GM15510 (cell line): ENCODE data around the gene THRA.

ENCODE experiments used
- POLR2A ChIP-seq: IDR thresholded peaks from 3 replicates; pipeline ENCODE4 v1.6.1; 2011; ENCODE audit warnings: borderline replicate concordance; ENCODE audit not compliant: insufficient read length; ENCODE audit errors: extremely low read depth

THRA gene, protein sequence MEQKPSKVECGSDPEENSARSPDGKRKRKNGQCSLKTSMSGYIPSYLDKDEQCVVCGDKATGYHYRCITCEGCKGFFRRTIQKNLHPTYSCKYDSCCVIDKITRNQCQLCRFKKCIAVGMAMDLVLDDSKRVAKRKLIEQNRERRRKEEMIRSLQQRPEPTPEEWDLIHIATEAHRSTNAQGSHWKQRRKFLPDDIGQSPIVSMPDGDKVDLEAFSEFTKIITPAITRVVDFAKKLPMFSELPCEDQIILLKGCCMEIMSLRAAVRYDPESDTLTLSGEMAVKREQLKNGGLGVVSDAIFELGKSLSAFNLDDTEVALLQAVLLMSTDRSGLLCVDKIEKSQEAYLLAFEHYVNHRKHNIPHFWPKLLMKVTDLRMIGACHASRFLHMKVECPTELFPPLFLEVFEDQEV

DNA sequence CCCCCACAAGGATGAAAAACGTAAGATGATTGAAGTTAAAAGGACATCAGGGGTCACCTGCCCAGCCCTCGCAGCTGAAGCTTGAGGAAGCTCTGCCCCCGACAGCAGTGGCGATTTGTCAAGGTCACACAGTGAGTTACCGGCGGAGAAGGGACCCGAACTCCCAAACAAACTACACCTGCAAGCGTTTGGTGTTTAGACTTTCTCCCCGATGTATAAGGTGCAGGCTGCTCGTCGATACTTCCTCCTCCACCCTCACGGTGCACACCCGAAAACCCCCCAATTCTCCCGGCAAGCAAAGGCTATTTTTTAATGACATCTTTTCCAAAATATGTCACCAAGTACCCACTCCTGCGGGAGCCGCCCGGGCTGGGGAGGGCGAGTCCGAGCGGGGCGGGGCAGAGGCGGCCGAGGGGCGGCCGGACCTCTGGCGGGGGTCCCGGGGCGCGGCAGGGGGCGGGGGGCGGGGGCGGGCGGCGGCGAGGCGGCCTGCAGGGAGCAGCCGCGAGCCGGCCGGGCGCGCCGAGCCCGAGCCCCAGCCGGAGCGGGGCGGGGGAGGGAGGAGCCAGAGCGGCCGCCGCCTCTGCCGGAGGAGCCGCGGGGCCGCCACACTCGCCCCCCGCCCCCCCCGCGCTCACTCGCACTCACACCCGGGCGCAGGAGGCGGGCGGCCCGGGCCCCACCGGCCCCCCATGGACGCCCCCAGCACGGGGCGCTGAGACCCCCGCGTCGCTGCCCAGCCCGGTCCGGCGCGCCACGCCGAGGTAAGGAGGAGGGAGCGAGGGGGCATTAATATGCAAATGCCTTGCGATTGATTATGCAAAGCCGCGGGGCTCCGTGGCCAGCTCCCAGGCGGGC is at the start of gene THRA:
Gene THRA, plus strand, starts transcription at position 637 of the 858 bp plus-strand sequence. CDS start 11,524 bp downstream, outside the sequence.
- TF ChIP-seq POLR2A: no peak

DNA sequence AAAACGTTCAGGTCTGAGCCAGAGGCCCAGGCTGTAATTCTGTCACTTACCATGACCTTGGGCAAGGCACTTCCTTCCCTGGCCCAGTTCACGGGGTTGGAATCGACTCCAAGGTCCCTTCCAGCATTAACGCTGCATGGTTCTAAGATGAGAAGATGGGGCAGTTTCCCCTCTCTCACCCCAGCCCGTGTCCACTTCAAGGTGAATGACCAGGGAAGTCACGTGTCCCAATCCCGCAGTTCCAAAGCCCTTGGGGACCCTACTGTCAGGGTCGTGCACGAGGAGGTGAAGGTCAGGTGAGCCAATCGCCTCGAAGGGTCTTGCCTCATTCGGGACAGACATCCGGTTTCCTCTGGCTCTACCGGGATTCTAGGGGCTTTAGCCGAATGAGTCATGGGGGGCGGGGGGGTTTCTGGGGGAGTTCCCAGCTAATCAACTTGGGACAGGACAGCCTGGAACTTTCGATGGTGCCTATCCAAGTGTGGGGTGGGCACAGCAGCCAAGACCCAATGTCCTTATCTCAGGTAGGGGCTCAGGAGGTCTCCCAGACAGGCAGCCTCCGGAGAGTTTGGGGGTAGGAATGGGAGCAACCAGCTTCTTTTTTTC is 48.3 kb upstream of the THRA start:
- TF ChIP-seq POLR2A: no peak

DNA sequence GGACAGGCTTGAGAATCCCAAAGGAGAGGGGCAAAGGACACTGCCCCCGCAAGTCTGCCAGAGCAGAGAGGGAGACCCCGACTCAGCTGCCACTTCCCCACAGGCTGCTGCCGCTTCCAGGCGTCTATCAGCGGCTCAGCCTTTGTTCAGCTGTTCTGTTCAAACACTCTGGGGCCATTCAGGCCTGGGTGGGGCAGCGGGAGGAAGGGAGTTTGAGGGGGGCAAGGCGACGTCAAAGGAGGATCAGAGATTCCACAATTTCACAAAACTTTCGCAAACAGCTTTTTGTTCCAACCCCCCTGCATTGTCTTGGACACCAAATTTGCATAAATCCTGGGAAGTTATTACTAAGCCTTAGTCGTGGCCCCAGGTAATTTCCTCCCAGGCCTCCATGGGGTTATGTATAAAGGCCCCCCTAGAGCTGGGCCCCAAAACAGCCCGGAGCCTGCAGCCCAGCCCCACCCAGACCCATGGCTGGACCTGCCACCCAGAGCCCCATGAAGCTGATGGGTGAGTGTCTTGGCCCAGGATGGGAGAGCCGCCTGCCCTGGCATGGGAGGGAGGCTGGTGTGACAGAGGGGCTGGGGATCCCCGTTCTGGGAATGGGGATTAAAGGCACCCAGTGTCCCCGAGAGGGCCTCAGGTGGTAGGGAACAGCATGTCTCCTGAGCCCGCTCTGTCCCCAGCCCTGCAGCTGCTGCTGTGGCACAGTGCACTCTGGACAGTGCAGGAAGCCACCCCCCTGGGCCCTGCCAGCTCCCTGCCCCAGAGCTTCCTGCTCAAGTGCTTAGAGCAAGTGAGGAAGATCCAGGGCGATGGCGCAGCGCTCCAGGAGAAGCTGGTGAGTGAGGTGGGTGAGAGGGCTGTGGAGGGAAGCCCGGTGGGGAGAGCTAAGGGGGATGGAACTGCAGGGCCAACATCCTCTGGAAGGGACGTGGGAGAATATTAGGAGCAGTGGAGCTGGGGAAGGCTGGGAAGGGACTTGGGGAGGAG is 47.5 kb upstream of the THRA start, which contains the start of gene CSF3:
Gene CSF3, plus strand, starts transcription at position 436 of the 993 bp plus-strand sequence. Its CDS starts 35 bp downstream, at position 471.
- TF ChIP-seq POLR2A: no peak

DNA sequence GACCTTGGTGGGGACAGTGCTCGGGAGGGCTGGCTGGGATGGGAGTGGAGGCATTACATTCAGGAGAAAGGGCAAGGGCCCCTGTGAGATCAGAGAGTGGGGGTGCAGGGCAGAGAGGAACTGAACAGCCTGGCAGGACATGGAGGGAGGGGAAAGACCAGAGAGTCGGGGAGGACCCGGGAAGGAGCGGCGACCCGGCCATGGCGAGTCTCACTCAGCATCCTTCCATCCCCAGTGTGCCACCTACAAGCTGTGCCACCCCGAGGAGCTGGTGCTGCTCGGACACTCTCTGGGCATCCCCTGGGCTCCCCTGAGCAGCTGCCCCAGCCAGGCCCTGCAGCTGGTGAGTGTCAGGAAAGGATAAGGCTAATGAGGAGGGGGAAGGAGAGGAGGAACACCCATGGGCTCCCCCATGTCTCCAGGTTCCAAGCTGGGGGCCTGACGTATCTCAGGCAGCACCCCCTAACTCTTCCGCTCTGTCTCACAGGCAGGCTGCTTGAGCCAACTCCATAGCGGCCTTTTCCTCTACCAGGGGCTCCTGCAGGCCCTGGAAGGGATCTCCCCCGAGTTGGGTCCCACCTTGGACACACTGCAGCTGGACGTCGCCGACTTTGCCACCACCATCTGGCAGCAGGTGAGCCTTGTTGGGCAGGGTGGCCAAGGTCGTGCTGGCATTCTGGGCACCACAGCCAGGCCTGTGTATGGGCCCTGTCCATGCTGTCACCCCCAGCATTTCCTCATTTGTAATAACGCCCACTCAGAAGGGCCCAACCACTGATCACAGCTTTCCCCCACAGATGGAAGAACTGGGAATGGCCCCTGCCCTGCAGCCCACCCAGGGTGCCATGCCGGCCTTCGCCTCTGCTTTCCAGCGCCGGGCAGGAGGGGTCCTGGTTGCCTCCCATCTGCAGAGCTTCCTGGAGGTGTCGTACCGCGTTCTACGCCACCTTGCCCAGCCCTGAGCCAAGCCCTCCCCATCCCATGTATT is 46.5 kb upstream of the THRA start:
- no peak for TF ChIP-seq POLR2A

DNA sequence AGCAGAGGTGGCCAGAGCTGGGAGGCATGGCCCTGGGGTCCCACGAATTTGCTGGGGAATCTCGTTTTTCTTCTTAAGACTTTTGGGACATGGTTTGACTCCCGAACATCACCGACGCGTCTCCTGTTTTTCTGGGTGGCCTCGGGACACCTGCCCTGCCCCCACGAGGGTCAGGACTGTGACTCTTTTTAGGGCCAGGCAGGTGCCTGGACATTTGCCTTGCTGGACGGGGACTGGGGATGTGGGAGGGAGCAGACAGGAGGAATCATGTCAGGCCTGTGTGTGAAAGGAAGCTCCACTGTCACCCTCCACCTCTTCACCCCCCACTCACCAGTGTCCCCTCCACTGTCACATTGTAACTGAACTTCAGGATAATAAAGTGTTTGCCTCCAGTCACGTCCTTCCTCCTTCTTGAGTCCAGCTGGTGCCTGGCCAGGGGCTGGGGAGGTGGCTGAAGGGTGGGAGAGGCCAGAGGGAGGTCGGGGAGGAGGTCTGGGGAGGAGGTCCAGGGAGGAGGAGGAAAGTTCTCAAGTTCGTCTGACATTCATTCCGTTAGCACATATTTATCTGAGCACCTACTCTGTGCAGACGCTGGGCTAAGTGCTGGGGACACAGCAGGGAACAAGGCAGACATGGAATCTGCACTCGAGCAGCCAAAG is 45.2 kb upstream of the THRA start:
- no peak for TF ChIP-seq POLR2A

DNA sequence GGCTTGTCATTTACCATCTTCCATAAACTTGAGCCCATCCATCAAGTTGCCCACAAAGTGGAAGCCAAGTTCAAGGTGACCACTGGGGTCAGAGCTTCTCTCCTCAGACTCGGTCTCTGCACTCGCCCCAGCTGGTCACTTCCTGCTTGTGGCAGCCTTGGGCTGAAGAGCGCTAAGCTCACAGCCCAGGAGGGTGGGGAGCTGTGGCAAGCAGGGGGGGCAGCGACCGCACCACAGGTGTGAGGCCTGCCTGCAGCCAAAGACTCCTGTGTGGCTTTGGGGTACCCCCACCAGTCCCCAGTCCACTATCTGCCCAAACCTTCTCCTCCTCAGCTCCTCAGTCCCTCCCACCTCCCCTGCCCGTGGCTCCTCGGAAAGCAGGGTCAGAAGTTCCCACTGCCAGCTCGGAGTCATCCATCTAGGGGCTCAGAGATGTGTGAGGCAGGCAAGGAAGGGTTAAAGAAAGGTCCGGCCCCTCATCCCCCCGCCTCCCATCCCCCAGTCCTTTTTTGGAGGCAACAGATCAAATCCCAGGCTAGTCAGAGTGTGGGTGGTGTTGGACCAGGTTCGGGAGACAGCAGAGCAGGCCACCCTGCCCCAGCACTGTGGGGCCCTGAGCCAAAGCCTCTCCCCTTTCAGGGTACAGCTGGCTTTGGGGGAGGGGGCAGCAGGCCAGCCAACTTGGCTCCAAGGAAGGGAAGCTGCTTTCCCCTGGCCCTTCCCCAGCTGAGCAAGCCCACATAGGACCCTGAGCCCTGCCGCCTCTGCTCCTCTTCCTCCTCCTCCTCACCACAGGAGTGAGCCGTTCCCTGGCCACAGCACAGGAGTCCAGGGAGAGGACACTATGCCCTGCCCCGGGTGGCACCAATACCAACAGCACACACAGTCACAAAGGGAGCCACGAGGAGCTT is 44.3 kb upstream of the THRA start:
- TF ChIP-seq POLR2A: no peak

DNA sequence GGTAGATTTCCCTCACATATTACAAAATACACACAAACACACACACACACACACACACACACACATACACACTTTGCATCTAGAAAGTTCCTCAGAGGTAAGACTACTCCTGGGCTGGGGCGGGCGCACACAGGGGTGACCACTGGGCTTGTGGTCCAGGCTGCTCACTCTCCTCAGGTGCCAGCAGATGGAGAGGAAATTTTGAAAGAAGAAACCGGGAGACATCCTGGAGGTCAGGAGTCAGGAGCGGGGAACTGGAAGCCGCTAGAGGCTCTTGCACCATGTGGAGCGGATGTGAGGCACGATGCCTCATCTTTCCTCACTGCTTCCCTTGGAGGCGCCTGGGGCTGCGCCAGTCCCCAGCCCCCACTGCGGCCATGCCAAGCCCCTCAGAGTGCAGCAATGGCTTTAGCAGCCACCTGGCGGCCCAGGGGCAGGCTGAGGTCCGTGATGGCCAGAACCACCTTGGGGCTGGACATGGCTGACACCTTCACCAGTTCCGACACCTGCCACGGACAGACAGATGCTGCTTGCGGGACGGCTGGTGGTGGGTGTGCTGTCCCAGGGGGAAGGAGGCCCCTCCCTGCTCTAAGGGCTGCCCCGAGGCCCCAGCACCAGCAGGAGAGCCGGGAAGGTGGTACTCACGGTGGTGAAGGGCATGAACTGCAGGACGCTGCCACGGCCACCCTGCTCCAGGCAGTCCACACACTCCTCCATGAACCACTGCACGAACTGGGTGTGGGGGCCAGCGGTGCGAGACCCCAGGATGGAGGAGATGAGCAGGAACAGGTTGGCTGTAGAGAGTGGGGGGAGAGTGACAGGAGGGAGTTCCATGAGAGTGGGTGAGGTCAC is 43.4 kb upstream of the THRA start:
- no peak for TF ChIP-seq POLR2A

DNA sequence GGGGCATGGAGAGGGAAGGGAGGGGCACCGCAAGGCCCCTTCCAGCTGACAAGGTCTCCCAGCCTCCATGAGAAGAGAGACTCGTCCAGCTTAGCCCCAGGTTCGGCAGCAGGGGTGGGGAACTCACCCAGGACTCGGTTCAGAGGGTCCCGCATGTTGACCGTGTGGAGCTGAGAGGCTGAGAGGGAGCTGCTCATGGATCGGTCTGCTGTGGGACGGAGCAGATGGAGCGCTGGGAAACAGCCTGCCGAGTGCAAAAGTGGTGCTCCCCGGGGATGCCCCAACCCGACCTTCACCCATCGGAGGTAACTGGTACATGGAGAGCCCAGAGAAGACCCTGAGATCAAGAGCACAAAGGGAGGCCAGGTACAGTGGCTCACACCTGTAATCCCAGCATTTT is 42.6 kb upstream of the THRA start:
- TF ChIP-seq POLR2A: no peak

DNA sequence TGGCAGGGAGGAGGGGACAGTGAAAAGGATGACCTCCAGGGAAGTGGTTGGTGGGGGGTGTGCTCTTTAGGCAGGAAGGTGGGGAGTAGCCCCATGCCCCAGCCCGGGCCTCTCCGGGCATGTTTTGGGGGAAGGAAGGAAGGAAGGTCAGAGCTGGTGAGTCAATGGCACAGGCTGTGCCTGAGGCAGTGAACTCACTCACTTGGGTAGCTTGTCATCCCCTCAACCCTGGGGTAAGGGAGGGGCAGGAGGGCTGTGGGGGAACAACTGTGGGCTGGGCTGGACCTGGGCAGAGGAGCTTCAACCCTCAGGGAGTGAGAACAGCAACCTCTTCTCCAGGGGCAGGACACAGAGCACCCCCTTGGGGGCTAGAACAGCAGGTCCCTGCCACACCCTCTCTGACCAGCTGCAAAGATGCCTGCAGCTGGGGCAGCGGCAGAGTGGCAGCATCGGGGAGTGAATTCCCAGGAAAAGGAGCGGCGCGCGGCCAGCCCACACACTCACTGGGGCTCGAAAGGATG is 41.3 kb upstream of the THRA start:
- no peak for TF ChIP-seq POLR2A

DNA sequence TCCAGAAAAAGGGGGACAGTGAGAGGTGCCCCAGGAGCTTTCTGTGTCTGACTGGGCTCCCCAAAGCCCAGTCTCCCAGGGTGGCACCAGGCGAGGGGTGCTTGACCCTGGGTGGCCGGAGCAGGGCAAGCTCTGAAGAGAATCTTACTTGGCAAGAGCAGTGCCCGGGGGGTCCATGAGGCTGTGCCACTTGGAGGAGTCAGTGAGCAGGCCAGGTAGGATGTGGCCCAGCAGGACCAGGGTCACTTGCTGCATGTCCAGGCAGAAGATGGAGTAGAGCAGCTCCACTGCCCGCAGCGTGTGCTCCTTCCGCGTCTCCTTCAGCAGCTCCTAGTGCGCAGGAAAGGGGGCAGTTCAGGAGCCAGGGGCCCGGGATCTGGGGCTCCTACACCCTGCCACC is 40.3 kb upstream of the THRA start:
- no peak for TF ChIP-seq POLR2A

DNA sequence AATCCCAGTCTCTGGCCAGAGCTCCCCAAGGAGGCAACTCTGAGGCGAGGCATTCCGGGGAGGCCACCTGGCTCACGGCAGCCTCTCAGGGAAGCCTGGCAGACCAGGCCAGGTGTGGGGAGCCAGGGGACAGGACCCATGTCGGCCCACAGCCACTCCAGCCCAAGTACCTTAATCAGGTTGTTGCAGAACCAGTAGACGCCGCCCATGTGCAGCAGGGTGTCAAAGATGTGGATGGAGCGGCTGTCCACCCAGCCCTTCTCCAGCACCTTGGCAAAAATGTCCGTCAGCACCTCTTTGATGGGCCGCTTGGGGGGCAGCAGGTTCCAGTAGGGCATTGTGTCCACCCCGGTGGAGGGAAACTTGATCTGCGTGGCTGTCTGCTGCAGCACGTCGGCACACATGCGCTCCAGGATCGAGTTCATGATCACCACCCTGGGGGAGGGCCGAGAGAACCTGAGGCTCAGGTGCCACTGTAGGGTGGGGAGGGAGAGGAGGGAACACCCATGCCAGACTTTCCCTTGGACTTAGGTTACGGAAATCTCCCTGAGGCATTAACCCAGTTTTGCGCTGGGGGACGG is 39.7 kb upstream of the THRA start:
- no peak for TF ChIP-seq POLR2A
